HL-60/S4 (cell line): ENCODE results near the gene RELCH.

Experiments used
- in situ Hi-C: fragments of 300-500 bp; cut with MboI; formaldehyde crosslinking; loops from 2 replicates; pipeline ENCODE4 v1.14.3; 2022; ENCODE audit warnings: low sequenced_read_pairs

The RELCH gene

GRCh38 chr18:62301322-62301721, 114.3 kb downstream of the RELCH start:
- in situ Hi-C loops: no loop called here

GRCh38 chr18:62312851-62313250, 125.8 kb downstream of the RELCH start:
- in situ Hi-C loops: no loop called here

- in situ Hi-C loops: no loop called here
Measured at GRCh38 chr18:62318228-62319180, 131.4 kb downstream of the RELCH start.

- in situ Hi-C loops: no loop called here
Measured at GRCh38 chr18:62321201-62321600, 134.1 kb downstream of the RELCH start.

- in situ Hi-C loops: no loop called here
Measured at GRCh38 chr18:62323483-62324180, 136.6 kb downstream of the RELCH start.

- in situ Hi-C loops: no loop called here
Measured at GRCh38 chr18:62324181-62324828, 137.2 kb downstream of the RELCH start.

GRCh38 chr18:62324917-62325805, 138.1 kb downstream of the RELCH start, which contains the start of gene TNFRSF11A:
TSS of gene TNFRSF11A (plus strand) at chr18:62325310. CDS start at chr18:62325353, 43 bp downstream.
- in situ Hi-C loops: no loop called here

- in situ Hi-C loops: no loop called here
Measured at GRCh38 chr18:62325806-62326645, 139.0 kb downstream of the RELCH start.

- in situ Hi-C loops: no loop called here
Measured at GRCh38 chr18:62326646-62327348, 139.7 kb downstream of the RELCH start.

GRCh38 chr18:62327977-62328376, 140.9 kb downstream of the RELCH start:
- in situ Hi-C loops: no loop called here

GRCh38 chr18:62328586-62329525, 141.8 kb downstream of the RELCH start:
- in situ Hi-C loops: no loop called here

- in situ Hi-C loops: no loop called here
Measured at GRCh38 chr18:62329691-62330454, 142.8 kb downstream of the RELCH start.

GRCh38 chr18:62330650-62331049, 143.6 kb downstream of the RELCH start:
- in situ Hi-C loops: no loop called here

- in situ Hi-C loops: no loop called here
Measured at GRCh38 chr18:62331581-62332356, 144.7 kb downstream of the RELCH start.

GRCh38 chr18:62332431-62332830, 145.4 kb downstream of the RELCH start:
- in situ Hi-C loops: no loop called here

- in situ Hi-C loops: no loop called here
Measured at GRCh38 chr18:62332964-62333695, 146.1 kb downstream of the RELCH start.
